Testis (tissue), 3 donors: ENCODE measurements around the gene VWA8. TPM values are rescaled to one million over a fixed set of nuclear protein-coding genes. Genes with fewer than 3 reads are reported as not detected.

Experiments
- DNase-seq: peaks from one replicate; pipeline ENCODE4 v3.0.0-alpha.2; 2019
- H3K27ac ChIP-seq, 2 donors: fragments of 200-600 bp; sonication (generic); one replicate each; pipeline ENCODE4 v1.5.1; 2019
- H3K27me3 ChIP-seq: fragments of 200-600 bp; sonication (generic); one replicate; pipeline ENCODE4 v1.5.1; 2019
- H3K36me3 ChIP-seq: fragments of 200-600 bp; sonication (generic); one replicate; pipeline ENCODE4 v1.5.1; 2017; ENCODE audit warnings: low read depth; ENCODE audit errors: missing control alignments
- H3K4me1 ChIP-seq: fragments of 200-600 bp; sonication (generic); one replicate; pipeline ENCODE4 v1.5.1; 2019
- H3K4me3 ChIP-seq, 2 donors: fragments of 200-600 bp; sonication (generic); one replicate each; pipeline ENCODE4 v1.5.1; 2017 to 2019
- H3K9me3 ChIP-seq: fragments of 200-600 bp; sonication (generic); one replicate; pipeline ENCODE4 v1.5.1; 2017
- CTCF ChIP-seq, 3 experiments: fragments of 450-650 bp in 2 of 3; fragments of 200-600 bp in 1 of 3; sonication (generic) in 1 of 3; IDR thresholded peaks; one replicate each; pipeline ENCODE4 v1.5.1; 2016 to 2019; ENCODE audit warnings: antibody characterized with exemption in 3 of 3, mild to moderate bottlenecking in 2 of 3, moderate library complexity in 1 of 3
- POLR2A ChIP-seq: fragments of 450-650 bp; IDR thresholded peaks from one replicate; pipeline ENCODE4 v1.6.1; 2017; ENCODE audit warnings: antibody characterized with exemption, mild to moderate bottlenecking, moderate library complexity
- WGBS, 2 donors: methylation state at CpG; one replicate each; pipeline ENCODE4 v1.1.5; 2018; 5-methylcytosine and 5-hydroxymethylcytosine counted together
- intact Hi-C: fragments of 100-400 bp; cut with DNase I; formaldehyde crosslinking; loops from one replicate; pipeline ENCODE4 v1.15.1; 2023; ENCODE audit warnings: low total_unique reads
- polyA plus RNA-seq: library from polyadenylated mRNA; stranded (reverse); fragments of 350-450 nt; fragmentation: Illumina TruSeq; extraction: RNeasy Lipid Tissue Mini Kit (QIAGEN cat#74804); gene quantifications from one replicate; pipeline ENCODE4 v1.2.3, GENCODE V29; 2014; ENCODE audit warnings: low read depth, low replicate concordance; ENCODE audit not compliant: insufficient read depth
- total RNA-seq, 2 donors: library from RNA; depleted of rRNA; stranded (reverse); fragments of >200 nt; gene quantifications; one replicate each; pipeline ENCODE4 v1.2.3, GENCODE V29; 2016

VWA8 gene
- total and polyA plus RNA-seq, 3 donors from 2014 or later, result 6.9 to 27.1 (median 15.2) TPM

GRCh38 chr13:41942462-41943094 is 18.3 kb downstream of the VWA8 start:
- Histone ChIP-seq H3K4me1 (no peaks in the 10 kb centered on the region), H3K4me3 (no peak overlapping the region), H3K36me3 (no peaks in the 10 kb centered on the region), H3K9me3 (no peaks in the 10 kb centered on the region), H3K27me3 (no peaks in the 10 kb centered on the region), H3K27ac (no peak overlapping the region)
- 89 to 93% methylated on average over 2 of the region's 2 CpGs for WGBS, 2 donors
- intact Hi-C loops, result no loop called here
- TF ChIP-seq CTCF (IDR thresholded peaks at IDR 0.05), result no peak
- TF ChIP-seq POLR2A, result no peak
- no peak for DNase-seq

GRCh38 chr13:41941174-41941573 is 19.7 kb downstream of the VWA8 start:
- no peaks in the 10 kb centered on the region for H3K36me3 ChIP-seq
- no peak overlapping the region for H3K4me3 ChIP-seq
- H3K27ac ChIP-seq, result no peak overlapping the region
- H3K9me3 ChIP-seq, result no peaks in the 10 kb centered on the region
- H3K27me3 ChIP-seq, result no peaks in the 10 kb centered on the region
- WGBS, 2 donors, result 89 to 92% methylated on average over 5 of the region's 5 CpGs
- TF ChIP-seq CTCF (IDR thresholded peaks at IDR 0.05), result no peak
- no peak for TF ChIP-seq POLR2A
- intact Hi-C loops, result no loop called here
- H3K4me1 ChIP-seq, result no peaks in the 10 kb centered on the region
- no peak for DNase-seq

GRCh38 chr13:41939398-41939797 is 21.5 kb downstream of the VWA8 start:
- intact Hi-C loops, result no loop called here
- Histone ChIP-seq H3K27ac (no peak overlapping the region), H3K27me3 (no peaks in the 10 kb centered on the region), H3K4me1 (no peaks in the 10 kb centered on the region), H3K4me3 (no peak overlapping the region), H3K9me3 (no peaks in the 10 kb centered on the region), H3K36me3 (no peaks in the 10 kb centered on the region)
- TF ChIP-seq POLR2A (no peak), CTCF (IDR thresholded peaks at IDR 0.05) (no peak)
- DNase-seq, result no peak

GRCh38 chr13:41938918-41939317 is 22.0 kb downstream of the VWA8 start:
- Histone ChIP-seq H3K36me3 (no peaks in the 10 kb centered on the region), H3K27me3 (no peaks in the 10 kb centered on the region), H3K4me3 (no peak overlapping the region), H3K27ac (no peak overlapping the region), H3K9me3 (no peaks in the 10 kb centered on the region), H3K4me1 (no peaks in the 10 kb centered on the region)
- TF ChIP-seq CTCF (IDR thresholded peaks at IDR 0.05) (no peak), POLR2A (no peak)
- DNase-seq, result no peak
- WGBS, 2 donors, result 50 to 52% methylated on average over 1 of the region's 1 CpG
- intact Hi-C loops, result no loop called here

- no peaks in the 10 kb centered on the region for H3K4me1 ChIP-seq
These were observed 23.5 kb downstream of the VWA8 start for GRCh38 chr13:41937388-41937787.

More at GRCh38 chr13:41937388-41937787, 23.5 kb downstream of the VWA8 start:
- Histone ChIP-seq H3K27ac (no peak overlapping the region), H3K36me3 (no peaks in the 10 kb centered on the region), H3K27me3 (no peaks in the 10 kb centered on the region), H3K4me3 (no peak overlapping the region), H3K9me3 (no peaks in the 10 kb centered on the region)
- DNase-seq, result no peak
- intact Hi-C loops, result no loop called here
- WGBS, 2 donors, result 95 to 97% methylated on average over 5 of the region's 5 CpGs
- TF ChIP-seq POLR2A (no peak), CTCF (IDR thresholded peaks at IDR 0.05) (no peak)
